ENCODE measurements around the gene NECAB2.

NECAB2 gene

DNA sequence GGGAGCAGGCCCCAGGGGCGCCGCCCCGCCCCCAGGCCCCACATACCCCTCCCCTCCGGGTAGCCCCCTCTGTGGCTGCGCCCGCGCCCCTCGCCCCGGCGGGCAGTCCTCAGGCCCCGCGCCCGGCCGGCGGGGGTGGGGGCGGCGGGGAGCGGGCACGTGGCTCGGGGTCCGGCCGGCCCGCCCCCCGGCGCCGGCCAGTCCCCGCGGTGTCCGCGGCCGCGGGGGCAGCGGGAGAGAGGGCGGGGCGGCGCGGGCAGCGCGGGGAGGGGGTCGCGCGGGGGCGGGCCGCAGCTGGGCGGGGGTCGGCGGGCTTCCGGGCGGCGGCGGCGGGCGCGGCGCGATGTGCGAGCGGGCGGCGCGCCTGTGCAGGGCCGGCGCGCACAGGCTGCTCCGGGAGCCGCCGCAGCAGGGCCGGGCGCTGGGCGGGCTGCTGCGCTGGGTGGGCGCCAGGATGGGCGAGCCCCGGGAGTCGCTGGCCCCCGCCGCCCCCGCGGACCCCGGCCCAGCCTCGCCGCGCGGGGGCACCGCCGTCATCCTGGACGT is 335 bp downstream of the NECAB2 start:
- no peak for FAIRE-seq

DNA sequence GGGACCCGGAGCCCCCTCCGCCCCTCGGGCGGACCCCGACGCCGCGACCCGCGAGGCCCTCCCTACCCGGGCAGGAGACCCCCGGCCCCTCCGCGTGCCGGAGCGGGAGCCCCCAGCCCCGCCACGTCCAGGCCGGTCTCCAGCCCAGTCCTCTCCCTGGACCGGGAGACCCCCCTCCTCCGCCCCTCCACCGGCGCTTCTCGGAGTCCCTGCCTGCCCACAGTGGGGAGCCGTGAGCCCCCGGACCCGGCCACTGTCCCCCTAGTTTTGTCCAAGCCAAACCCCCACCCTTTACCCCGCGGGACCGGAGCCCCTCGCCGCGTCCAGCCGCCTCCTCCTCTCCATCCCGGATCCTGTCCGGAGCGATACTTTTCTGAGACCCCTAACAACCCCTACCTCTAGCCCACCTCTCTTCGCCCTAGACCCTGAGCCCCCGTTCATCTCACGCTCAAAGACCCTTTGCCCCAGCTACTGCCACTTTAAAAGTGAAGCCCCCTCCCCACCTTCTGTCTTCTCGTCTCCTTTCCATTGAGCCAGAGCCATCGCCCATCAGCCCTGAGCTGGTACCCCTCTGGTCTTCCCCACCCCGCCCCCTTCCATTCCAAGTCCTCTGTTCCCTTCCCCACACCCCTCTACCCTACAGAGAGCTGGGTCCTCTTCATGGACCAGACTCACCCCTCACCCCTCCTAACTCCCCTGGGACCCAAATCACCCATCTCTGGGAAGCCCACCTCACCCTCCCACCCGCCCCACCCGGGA is 1.0 kb downstream of the NECAB2 start:
- no peak for FAIRE-seq

DNA sequence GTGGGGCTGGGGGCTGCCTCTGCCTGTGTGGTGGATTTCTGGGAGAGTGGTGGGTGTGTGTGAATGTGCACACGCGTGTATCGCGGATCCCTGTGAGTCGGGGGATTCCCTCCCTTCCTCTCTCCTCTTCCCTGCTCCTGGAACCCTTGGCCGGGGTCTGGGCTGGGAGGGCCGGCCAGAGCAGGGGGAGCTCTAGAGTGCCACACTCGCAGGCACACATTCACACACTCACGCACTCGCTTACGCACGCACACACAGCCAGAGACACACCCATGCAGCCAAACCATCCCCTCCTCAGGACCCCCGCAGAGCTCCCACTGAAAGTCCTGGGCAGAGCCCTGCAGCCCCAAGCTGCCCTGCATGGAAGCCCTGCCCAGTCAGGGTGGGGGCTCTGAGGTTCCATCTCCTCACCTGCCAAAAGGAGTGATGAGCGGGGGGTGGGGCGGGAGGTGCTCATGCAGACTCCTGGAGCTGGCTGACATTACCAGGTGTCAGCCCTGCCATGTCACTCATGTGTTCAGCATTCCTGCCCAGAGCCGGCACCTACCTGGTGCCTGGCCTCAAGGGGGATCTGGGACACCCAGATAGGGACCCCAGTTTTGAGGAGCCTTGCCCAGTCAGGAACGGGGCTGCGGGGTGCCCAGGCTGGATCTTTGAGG is 1.9 kb downstream of the NECAB2 start:
- FAIRE-seq, result no peak

GRCh38 chr16:83970430-83970815 is 2.4 kb downstream of the NECAB2 start:
- FAIRE-seq, result no peak

GRCh38 chr16:83971165-83972130 is 3.4 kb downstream of the NECAB2 start:
- no peak for FAIRE-seq

GRCh38 chr16:83972256-83973008 is 4.4 kb downstream of the NECAB2 start:
- no peak for FAIRE-seq

GRCh38 chr16:83973077-83973476 is 5.0 kb downstream of the NECAB2 start:
- FAIRE-seq, result no peak

- no peak for FAIRE-seq
Measured at GRCh38 chr16:83973581-83974385, 5.7 kb downstream of the NECAB2 start.

GRCh38 chr16:83974475-83974874 is 6.4 kb downstream of the NECAB2 start:
- FAIRE-seq, result no peak

DNA sequence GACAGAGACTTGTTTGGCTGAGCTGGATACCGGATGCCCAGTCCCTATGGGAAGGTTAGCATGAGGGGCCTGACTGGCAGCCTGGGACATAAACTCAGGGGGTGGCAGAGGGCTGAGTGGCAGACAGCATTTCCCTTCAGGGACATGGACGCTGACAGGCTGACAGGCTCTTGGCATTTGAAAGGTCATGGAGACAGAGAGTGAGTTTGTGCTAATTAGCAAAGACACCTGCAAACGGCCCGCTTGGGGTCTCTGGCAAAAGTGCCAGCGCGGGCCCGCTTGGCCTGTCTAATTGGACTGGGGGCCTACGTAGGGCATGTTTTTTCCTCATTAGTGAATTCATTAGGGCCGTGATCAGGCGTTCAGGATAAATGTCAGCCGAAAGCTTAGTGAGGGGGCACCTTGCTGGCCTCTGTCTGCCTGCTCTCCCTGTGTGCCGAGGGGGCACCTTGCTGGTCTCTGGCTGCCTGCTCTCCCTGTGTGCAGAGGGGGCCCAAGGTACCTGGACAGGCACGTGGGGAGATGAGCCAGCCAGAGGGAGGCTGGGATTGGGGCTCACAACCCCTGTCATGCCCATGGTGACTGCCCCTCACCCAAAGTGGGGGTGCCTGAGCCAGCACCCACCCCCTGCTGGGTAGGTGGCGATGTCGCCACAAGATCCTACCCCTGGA is 7.7 kb downstream of the NECAB2 start:
- no peak for FAIRE-seq

DNA sequence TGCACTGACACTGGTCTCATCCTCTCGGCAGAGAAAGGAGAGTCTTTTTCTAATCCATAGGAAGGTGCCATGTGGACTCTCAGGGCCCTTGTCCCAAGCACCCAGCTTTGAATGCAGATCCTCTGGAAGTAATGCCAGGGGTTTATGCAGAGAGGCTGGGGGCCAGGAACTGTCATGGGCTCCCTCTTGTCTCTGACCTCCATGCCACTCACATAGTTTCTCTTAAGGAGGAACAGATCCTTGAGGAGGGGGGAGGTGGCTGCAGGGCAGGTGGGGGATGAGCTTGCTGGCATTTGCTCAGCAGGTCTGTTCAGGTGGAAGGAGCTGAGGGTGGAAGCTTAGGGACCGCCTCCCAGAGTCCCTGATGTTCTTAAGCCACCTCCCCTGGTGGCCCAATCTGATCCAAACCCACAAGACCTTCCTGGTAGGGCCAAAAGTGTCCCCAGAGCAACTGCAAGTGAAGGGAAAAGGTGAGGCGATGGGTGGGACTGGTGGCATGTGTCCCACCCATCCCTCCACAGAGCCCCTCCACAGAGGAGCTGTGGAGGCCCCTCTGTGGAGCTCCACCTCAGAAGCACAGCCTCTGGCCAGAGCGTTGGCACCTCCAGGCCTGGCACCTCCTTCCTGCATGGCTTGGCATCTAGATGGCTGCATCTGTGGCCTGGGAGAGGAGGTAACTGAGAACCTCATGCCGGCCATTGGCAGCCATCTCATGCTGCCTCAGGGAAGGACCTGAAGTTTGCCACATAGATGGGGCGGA is 9.2 kb downstream of the NECAB2 start:
- FAIRE-seq, result no peak

DNA sequence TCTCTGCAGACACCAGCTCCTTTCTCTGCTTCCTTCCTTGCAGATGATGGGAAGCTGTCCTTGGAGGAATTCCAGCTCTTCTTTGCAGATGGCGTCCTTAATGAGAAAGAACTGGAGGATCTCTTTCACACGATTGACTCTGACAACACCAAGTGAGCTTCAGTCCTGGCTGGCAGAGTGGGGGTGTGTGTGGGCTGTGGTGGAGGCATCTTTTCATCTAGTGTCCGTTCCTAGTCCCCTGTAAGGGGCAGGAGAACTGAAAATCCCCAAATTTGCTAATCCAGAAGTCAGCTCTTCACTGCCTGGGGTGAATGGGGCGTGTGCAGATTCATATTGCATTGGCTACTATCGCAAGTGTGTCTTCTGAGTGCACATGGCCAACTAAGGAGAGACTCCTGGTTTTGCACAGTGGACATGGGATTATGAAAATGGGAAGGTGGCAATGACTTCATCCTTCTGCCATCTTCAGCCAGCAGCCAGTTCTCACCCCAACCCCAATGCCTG is 10.4 kb downstream of the NECAB2 start:
- no peak for FAIRE-seq

DNA sequence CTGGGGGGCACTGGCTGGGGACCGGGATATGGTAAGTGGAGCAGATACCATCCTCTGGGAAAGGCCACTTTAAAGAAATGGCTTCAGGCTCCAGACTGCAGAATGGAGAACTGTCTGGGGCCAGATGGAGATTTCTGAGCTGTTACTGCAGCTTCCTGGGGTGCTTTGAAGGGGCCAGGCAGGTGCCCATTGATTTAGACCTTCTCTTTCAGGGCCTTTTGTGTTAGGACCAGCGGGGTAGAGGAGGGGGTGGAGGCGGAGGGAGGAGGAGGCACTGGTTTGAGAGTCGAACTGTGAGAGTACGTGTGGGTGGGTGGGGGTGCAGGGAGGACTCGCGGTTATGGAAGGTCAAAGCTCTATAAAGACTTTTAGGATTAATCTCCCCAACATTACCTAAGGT is 11.4 kb downstream of the NECAB2 start:
- FAIRE-seq, result no peak

GRCh38 chr16:83980794-83981193 is 12.8 kb downstream of the NECAB2 start:
- FAIRE-seq, result no peak

DNA sequence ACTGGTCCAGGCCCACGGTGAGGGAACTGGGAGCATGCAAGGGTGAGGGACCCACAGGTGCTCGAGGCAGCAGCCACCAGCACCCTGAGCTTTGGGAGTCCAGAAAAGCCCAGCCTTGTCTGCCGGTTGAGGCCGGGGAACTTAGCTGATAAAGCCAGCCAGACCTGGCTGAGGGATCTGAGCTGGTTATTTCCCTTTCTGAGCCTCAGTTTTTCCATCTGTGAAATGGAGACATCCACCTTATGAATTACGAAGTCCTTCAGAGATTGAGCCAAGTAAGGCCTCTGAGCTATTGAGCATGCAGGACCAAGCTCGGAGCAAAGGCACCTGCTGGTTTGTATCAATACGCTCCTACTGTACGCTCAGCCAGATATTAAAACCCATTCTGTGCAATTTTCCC is 13.8 kb downstream of the NECAB2 start:
- FAIRE-seq, result no peak

DNA sequence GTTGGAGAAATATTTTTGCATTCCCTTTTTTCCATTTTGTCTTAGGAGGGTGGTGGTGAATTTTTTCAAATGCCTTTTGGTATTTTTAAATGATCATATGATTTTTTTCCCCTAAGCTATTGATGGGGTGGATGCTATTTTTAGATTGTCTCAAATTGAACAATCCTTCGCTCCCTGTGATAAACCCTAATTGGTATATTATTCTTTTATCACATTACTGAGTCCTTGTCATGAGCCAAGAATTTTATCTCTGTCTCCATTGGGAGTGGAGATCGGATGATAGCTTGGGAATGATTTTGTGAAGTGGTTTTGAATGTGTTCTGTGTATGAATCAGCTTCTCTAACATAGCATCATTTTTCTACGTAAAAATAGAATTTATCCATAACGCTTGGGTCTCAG is 15.4 kb downstream of the NECAB2 start:
- no peak for FAIRE-seq

DNA sequence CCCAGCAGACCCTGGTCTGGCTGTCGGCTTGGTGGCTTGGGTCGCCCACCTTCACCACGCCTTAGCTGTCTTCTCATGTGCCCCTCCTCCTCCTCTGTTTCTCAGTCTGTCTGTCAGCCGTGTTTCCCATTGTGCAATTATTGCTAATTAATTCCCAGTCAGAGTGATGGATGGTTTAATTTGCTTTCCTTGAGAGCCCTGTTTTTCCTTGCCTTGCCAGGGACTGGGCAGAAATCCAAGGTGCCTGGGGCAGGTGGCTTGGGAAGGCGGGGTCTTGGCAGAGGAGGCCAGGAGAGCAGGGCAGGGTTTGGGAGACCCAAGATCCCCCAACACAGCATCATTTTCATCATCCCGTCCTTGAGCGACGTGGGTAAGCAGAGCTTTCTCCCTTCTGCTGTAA is 21.3 kb downstream of the NECAB2 start:
- FAIRE-seq, result no peak

DNA sequence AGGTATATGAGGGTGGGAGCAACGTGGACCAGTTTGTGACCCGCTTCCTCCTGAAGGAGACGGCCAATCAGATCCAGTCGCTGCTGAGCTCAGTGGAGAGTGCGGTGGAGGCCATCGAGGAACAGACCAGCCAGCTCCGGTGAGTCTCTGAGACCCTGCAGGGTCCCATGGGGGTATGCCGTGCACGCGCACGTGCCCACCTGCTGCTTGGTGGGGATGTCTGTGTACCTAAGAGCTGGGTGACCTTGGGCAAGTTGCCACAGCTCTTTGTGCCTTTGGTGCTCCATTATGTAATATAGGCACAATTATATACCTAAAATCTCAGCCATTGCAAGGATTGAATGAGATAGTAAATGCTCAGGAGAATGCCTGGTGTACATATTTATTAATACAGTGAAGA is 22.4 kb downstream of the NECAB2 start:
- FAIRE-seq, result no peak

DNA sequence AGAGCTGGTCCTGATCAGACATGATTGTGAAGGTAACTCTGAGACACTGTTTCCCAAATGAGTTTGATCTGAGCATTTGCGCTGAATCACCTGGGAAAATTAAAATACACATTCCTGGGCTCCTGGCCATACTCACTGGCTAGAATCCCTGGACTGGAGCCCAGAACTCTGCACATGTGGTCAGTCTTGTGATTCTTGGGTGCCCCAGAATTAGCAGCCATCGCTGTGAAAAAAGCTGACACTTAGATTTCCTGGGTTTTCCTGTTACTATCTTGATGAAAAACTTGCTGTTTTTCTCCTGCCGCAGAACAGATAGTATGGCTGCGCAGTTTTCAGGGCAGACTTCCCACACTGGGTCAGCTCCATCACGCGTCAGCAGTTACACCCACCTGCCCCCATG is 24.6 kb downstream of the NECAB2 start:
- no peak for FAIRE-seq

DNA sequence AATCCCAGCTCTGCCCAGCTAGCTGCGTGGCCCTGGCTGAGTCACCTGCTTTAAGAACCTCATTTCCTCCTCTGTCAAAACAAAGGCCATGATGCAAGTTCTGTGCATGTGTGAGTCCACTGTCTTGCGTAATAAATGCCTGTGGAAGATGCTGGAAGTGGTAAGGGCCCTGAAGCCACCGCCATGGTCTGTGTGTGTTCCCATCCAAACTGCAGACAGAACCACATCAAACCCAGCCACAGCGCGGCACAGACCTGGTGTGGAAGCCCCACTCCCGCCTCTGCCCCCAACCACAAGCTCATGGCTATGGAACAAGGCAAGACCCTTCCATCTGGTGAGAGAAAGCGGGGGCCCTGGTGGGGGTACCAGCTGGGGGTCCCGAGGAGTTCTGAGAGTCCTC is 26.0 kb downstream of the NECAB2 start:
- FAIRE-seq, result no peak
